HepG2 (cell line): ENCODE data around the gene FIBIN. TPM values are rescaled to one million over a fixed set of nuclear protein-coding genes. Genes with fewer than 3 reads are reported as not detected.
"Not testable (repeated sequence)": the region's sequence is repeated elsewhere in the genome, so short reads cannot be mapped to it uniquely, and the experiment has no call there.

Experiments used
- ATAC-seq: fragments of 200-7000 bp; cut with Tn5 transposase; 3 replicates; pipeline ENCODE4 v1.9.1; 2020; ENCODE audit warnings: mild to moderate bottlenecking, moderate library complexity
- BruUV-seq: library from RNA; stranded (reverse); fragments of 400-500 nt; replicated peaks from 2 replicates; lab custom pipeline; 2021; lab: Mats Ljungman, UMichigan
- CTCF ChIA-PET: fragments of 300-600 bp; formaldehyde crosslinking; extraction: SDS; loops from one replicate; lab custom pipeline; 2021; ENCODE audit warnings: low total read pairs, inconsistent platforms, low intra/inter-chr PET ratio; lab: Yijun Ruan, JAX
- POLR2A ChIA-PET: fragments of 350-600 bp; sonication (Branson Sonifier 250); formaldehyde crosslinking; loops from one replicate; lab custom pipeline; 2020; ENCODE audit warnings: antibody characterized with exemption, inconsistent platforms; lab: Yijun Ruan, JAX
- DNase-seq: peaks from one replicate; pipeline ENCODE4 v3.0.0-alpha.2; 2015; ENCODE audit warnings: low spot score
- FAIRE-seq: peaks from 3 replicates; lab custom pipeline; 2011; peaks lifted over from hg19 to GRCh38; lab: Jason Lieb, UNC
- H2AFZ ChIP-seq: one replicate; pipeline ENCODE4 v1.6.1; 2011; ENCODE audit warnings: low read length, inconsistent platforms
- H3K27ac ChIP-seq: fragments of 300-600 bp; 3 replicates; pipeline ENCODE4 v1.8.0; 2011; ENCODE audit warnings: mixed run types, mild to moderate bottlenecking, mixed read lengths, low read length, inconsistent platforms; ENCODE audit not compliant: insufficient read depth; ENCODE audit errors: extremely low read length
- H3K27me3 ChIP-seq, 2 experiments: fragments of 200-600 bp in 1 of 2; 2 replicates in 1 of 2; 3 replicates in 1 of 2; pipeline versions ENCODE4 v1.6.0 to v1.8.0; 2011; ENCODE audit warnings: low read length in 2 of 2, mild to moderate bottlenecking in 2 of 2, moderate library complexity in 2 of 2, inconsistent platforms in 1 of 2; ENCODE audit not compliant: insufficient read depth in 2 of 2, control insufficient read depth in 1 of 2
- H3K36me3 ChIP-seq, 2 experiments: fragments of 200-600 bp in 1 of 2; replicated peaks in 1 of 2; 2 replicates in 1 of 2; 3 replicates in 1 of 2; pipeline versions ENCODE4 v1.5.1 to v1.8.0; 2011; ENCODE audit warnings: low read length in 2 of 2, inconsistent platforms in 1 of 2; ENCODE audit not compliant: insufficient read depth in 2 of 2, control insufficient read depth in 1 of 2
- H3K4me1 ChIP-seq: 2 replicates; pipeline ENCODE4 v1.5.1; 2012; ENCODE audit warnings: low read length, inconsistent platforms; ENCODE audit not compliant: insufficient read depth
- H3K4me2 ChIP-seq: 2 replicates; pipeline ENCODE4 v1.6.0; 2011; ENCODE audit warnings: low read depth, low read length, inconsistent platforms
- H3K4me3 ChIP-seq, 3 experiments: fragments of 200-600 bp in 1 of 3; sonication (generic), shearing (Covaris generic) in 1 of 3; replicated peaks in 1 of 3; 2 replicates each; pipeline ENCODE4 v1.5.1; 2011 to 2016; ENCODE audit warnings: low read length in 3 of 3, inconsistent platforms in 2 of 3, low read depth in 2 of 3, mild to moderate bottlenecking in 2 of 3, control low read depth in 1 of 3, mixed read lengths in 1 of 3; ENCODE audit not compliant: insufficient read depth in 1 of 3
- H3K79me2 ChIP-seq: one replicate; pipeline ENCODE4 v1.6.1; 2011; ENCODE audit warnings: low read length, inconsistent platforms; ENCODE audit not compliant: insufficient read depth
- H3K9ac ChIP-seq: 2 replicates; pipeline ENCODE4 v1.6.0; 2011; ENCODE audit warnings: mild to moderate bottlenecking, low read depth, low read length, inconsistent platforms; ENCODE audit not compliant: insufficient read depth
- H3K9me3 ChIP-seq: 2 replicates; pipeline ENCODE4 v1.5.1; 2012; ENCODE audit warnings: mild to moderate bottlenecking, low read length
- H4K20me1 ChIP-seq: 2 replicates; pipeline ENCODE4 v1.6.0; 2011; ENCODE audit warnings: inconsistent platforms, mild to moderate bottlenecking, low read length, moderate library complexity; ENCODE audit not compliant: insufficient read depth
- CTCF ChIP-seq: sonication (generic); formaldehyde crosslinking; IDR thresholded peaks from 2 replicates; pipeline ENCODE4 v1.5.0; 2020; ENCODE audit warnings: mild to moderate bottlenecking, missing genetic modification reagents, moderate library complexity
- RXRA ChIP-seq: sonication (generic); formaldehyde crosslinking; IDR thresholded peaks from 2 replicates; pipeline ENCODE4 v1.5.1; 2020; ENCODE audit warnings: missing genetic modification reagents
- STAG1 ChIP-seq: sonication (generic); formaldehyde crosslinking; IDR thresholded peaks from 2 replicates; pipeline ENCODE4 v1.4.0; 2020; ENCODE audit warnings: missing genetic modification reagents
- ZNF333 ChIP-seq: sonication (generic); formaldehyde crosslinking; IDR thresholded peaks from 2 replicates; pipeline ENCODE4 v1.4.0; 2020; ENCODE audit warnings: mild to moderate bottlenecking, missing genetic modification reagents, borderline replicate concordance
- ZNF432 ChIP-seq: sonication (generic); formaldehyde crosslinking; IDR thresholded peaks from 2 replicates; pipeline ENCODE4 v1.5.0; 2020; ENCODE audit warnings: missing genetic modification reagents, mild to moderate bottlenecking, borderline replicate concordance
- ZNF703 ChIP-seq: sonication (generic); formaldehyde crosslinking; IDR thresholded peaks from 2 replicates; pipeline ENCODE4 v1.5.1; 2020; ENCODE audit warnings: missing genetic modification reagents, mild to moderate bottlenecking, moderate library complexity, borderline replicate concordance
- WGBS: methylation state at CpG from one replicate; pipeline ENCODE4 v1.1.6; 2017; ENCODE audit warnings: low lambda C conversion rate; 5-methylcytosine and 5-hydroxymethylcytosine counted together
- in situ Hi-C: cut with HindIII; loops from 2 replicates; pipeline ENCODE4 v1.10.0; 2017; ENCODE audit warnings: low pct_unique_long_range_greater_than_20kb; ENCODE audit not compliant: extremely low pct_ligation_motif_present
- intact Hi-C: fragments of 100-400 bp; cut with micrococcal nuclease; formaldehyde crosslinking; loops from one replicate; pipeline ENCODE4 v1.10.0; 2022; ENCODE audit not compliant: unreplicated experiment
- polyA plus RNA-seq, 8 experiments: library from polyadenylated mRNA; depleted of rRNA in 3 of 8; stranded (reverse) in 7 of 8; unstranded in 1 of 8; fragments of >200 nt; fragmentation: Illumina TruSeq in 4 of 8; extraction: Trizol in 4 of 8; gene quantifications; 2 replicates each; pipeline versions ENCODE4 v1.2.1 to v1.2.3, GENCODE V29; 2011 to 2016; ENCODE audit warnings: low read depth in 4 of 8, missing spikeins in 1 of 8, mixed read lengths in 1 of 8; ENCODE audit not compliant: insufficient read depth in 1 of 8
- total RNA-seq, 5 experiments: library from RNA; depleted of rRNA; stranded (reverse); fragments of >200 nt; fragmentation: Illumina TruSeq; extraction: Trizol; gene quantifications; 2 replicates each; pipeline ENCODE4 v1.2.3, GENCODE V29; 2016; ENCODE audit warnings: low read depth in 1 of 5
- TF ChIP-seq, protein P1 (sequence below): sonication (generic); formaldehyde crosslinking; IDR thresholded peaks from 2 replicates; pipeline ENCODE4 v1.8.1; 2023; ENCODE audit warnings: mild to moderate bottlenecking, inconsistent platforms, moderate library complexity, missing genetic modification reagents, borderline replicate concordance

FIBIN gene
- total and polyA plus RNA-seq, 2 of the 13 experiments (the other 11 are each of a cell fraction or from before 2014, with no cell fraction given), result not detected

- ATAC-seq (no peak), FAIRE-seq (no peak), DNase-seq (no peak)
- in situ Hi-C loops, result no loop called here
- Histone ChIP-seq H3K4me2 (no peak overlapping the region), H4K20me1 (no peaks in the 10 kb centered on the region), H3K4me1 (no peaks in the 10 kb centered on the region), H2AFZ (no peak overlapping the region), H3K9me3 (no peaks in the 10 kb centered on the region), H3K36me3 (no peaks in the 10 kb centered on the region), H3K79me2 (no peaks in the 10 kb centered on the region), H3K4me3 (no peak overlapping the region), H3K9ac (no peak overlapping the region), H3K27me3 (no peaks in the 10 kb centered on the region), H3K27ac (no peak overlapping the region)
- TF ChIP-seq ZNF432 (CRISPR knock-in tag) (no peak), ZNF703 (CRISPR knock-in tag) (no peak), RXRA (CRISPR knock-in tag) (no peak), ZNF333 (no peak)
- TF ChIP-seq, protein P1, sequence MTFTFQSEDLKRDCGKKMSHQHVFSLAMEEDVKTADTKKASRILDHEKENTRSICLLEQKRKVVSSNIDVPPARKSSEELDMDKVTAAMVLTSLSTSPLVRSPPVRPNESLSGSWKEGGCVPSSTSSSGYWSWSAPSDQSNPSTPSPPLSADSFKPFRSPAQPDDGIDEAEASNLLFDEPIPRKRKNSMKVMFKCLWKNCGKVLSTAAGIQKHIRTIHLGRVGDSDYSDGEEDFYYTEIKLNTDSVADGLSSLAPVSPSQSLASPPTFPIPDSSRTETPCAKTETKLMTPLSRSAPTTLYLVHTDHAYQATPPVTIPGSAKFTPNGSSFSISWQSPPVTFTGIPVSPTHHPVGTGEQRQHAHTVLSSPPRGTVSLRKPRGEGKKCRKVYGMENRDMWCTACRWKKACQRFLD (CRISPR knock-in tag), result no peak
- 40% methylated on average over 5 of the region's 5 CpGs for WGBS
- CTCF ChIA-PET, result no interaction called here
- POLR2A ChIA-PET, result no interaction called here
- BruUV-seq, result no TSS peak
- intact Hi-C loops, result loop anchor here (10.0 kb wide), 1 partner anchor 148 kb away; no protein-coding TSS in a partner anchor
Measured at GRCh38 chr11:26976389-26976788, 17.5 kb upstream of the FIBIN start.

DNA sequence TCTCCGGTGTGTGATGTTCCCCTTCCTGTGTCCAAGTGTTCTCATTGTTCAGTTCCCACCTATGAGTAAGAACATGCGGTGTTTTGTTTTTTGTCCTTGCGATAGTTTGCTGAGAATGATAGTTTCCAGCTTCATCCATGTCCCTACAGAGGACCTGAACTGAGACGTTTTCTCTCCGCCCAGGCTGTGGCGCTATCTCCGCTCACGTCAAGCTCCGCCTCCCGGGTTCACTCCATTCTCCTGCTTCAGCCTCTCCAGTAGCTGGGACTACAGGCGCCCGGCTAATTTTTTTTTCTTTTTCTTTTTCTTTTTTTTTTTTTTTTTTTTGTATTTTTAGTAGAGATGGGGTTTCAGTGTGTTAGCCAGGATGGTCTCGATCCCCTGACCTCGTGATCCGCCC lies 16.7 kb upstream of the FIBIN start:
- H3K79me2 ChIP-seq, H4K20me1 ChIP-seq, H3K36me3 ChIP-seq, H3K9me3 ChIP-seq, H3K4me2 ChIP-seq, H3K27me3 ChIP-seq, in situ Hi-C loops, POLR2A ChIA-PET, H3K4me1 ChIP-seq, FAIRE-seq, H3K9ac ChIP-seq, H3K4me3 ChIP-seq, H3K27ac ChIP-seq, BruUV-seq, CTCF ChIA-PET, H2AFZ ChIP-seq: not testable (repeated sequence)
- peak; percentile 93 for ATAC-seq
- peak; percentile 22 for DNase-seq
- TF ChIP-seq CTCF (CRISPR knock-in tag), result peak; percentile 48
- peak; percentile 42 for TF ChIP-seq STAG1 (CRISPR knock-in tag)
- intact Hi-C loops, result loop anchor here (1.0 to 10.0 kb wide), 2 partner anchors 148 to 182 kb away; no protein-coding TSS in a partner anchor
- WGBS, result 30% methylated on average over 15 of the region's 15 CpGs
